ENCODE data around the gene SLC1A3.

The SLC1A3 gene

GRCh38 chr5:36667824-36668223 lies 61.4 kb downstream of the SLC1A3 start:
- ATAC-seq, result no peak
- TF ChIP-seq BACH2 (CRISPR knock-in tag; IDR thresholded peaks at IDR 0.05; ENCODE audit: borderline replicate concordance), result no peak
- no peak for TF ChIP-seq SNAI2 (CRISPR knock-in tag; IDR thresholded peaks at IDR 0.05)
- TF ChIP-seq, protein P1, sequence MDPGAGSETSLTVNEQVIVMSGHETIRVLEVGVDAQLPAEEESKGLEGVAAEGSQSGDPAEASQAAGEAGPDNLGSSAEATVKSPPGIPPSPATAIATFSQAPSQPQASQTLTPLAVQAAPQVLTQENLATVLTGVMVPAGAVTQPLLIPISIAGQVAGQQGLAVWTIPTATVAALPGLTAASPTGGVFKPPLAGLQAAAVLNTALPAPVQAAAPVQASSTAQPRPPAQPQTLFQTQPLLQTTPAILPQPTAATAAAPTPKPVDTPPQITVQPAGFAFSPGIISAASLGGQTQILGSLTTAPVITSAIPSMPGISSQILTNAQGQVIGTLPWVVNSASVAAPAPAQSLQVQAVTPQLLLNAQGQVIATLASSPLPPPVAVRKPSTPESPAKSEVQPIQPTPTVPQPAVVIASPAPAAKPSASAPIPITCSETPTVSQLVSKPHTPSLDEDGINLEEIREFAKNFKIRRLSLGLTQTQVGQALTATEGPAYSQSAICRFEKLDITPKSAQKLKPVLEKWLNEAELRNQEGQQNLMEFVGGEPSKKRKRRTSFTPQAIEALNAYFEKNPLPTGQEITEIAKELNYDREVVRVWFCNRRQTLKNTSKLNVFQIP (CRISPR knock-in tag; IDR thresholded peaks at IDR 0.05; ENCODE audit: borderline replicate concordance, low read depth), result no peak
- no peak for TF ChIP-seq ZFP3 (CRISPR knock-in tag; IDR thresholded peaks at IDR 0.05)
- no peak for TF ChIP-seq ESRRG (CRISPR knock-in tag; IDR thresholded peaks at IDR 0.05)
- TF ChIP-seq, protein P2, sequence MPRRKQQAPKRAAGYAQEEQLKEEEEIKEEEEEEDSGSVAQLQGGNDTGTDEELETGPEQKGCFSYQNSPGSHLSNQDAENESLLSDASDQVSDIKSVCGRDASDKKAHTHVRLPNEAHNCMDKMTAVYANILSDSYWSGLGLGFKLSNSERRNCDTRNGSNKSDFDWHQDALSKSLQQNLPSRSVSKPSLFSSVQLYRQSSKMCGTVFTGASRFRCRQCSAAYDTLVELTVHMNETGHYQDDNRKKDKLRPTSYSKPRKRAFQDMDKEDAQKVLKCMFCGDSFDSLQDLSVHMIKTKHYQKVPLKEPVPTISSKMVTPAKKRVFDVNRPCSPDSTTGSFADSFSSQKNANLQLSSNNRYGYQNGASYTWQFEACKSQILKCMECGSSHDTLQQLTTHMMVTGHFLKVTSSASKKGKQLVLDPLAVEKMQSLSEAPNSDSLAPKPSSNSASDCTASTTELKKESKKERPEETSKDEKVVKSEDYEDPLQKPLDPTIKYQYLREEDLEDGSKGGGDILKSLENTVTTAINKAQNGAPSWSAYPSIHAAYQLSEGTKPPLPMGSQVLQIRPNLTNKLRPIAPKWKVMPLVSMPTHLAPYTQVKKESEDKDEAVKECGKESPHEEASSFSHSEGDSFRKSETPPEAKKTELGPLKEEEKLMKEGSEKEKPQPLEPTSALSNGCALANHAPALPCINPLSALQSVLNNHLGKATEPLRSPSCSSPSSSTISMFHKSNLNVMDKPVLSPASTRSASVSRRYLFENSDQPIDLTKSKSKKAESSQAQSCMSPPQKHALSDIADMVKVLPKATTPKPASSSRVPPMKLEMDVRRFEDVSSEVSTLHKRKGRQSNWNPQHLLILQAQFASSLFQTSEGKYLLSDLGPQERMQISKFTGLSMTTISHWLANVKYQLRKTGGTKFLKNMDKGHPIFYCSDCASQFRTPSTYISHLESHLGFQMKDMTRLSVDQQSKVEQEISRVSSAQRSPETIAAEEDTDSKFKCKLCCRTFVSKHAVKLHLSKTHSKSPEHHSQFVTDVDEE (CRISPR knock-in tag; IDR thresholded peaks at IDR 0.05), result no peak
- TF ChIP-seq GLIS3 (CRISPR knock-in tag; IDR thresholded peaks at IDR 0.05), result no peak
- no peak for TF ChIP-seq ZNF565 (CRISPR knock-in tag; conservative IDR thresholded peaks at IDR 0.05; ENCODE audit: low read depth)
- no peak for TF ChIP-seq PPARA (CRISPR knock-in tag; IDR thresholded peaks at IDR 0.05; ENCODE audit: borderline replicate concordance)
- no peak for TF ChIP-seq ZNF8 (CRISPR knock-in tag; IDR thresholded peaks at IDR 0.05)
- no peak for TF ChIP-seq RARB (CRISPR knock-in tag; IDR thresholded peaks at IDR 0.05)
- TF ChIP-seq PATZ1 (CRISPR knock-in tag; IDR thresholded peaks at IDR 0.05; ENCODE audit: borderline replicate concordance), result no peak
- TF ChIP-seq, protein P3, sequence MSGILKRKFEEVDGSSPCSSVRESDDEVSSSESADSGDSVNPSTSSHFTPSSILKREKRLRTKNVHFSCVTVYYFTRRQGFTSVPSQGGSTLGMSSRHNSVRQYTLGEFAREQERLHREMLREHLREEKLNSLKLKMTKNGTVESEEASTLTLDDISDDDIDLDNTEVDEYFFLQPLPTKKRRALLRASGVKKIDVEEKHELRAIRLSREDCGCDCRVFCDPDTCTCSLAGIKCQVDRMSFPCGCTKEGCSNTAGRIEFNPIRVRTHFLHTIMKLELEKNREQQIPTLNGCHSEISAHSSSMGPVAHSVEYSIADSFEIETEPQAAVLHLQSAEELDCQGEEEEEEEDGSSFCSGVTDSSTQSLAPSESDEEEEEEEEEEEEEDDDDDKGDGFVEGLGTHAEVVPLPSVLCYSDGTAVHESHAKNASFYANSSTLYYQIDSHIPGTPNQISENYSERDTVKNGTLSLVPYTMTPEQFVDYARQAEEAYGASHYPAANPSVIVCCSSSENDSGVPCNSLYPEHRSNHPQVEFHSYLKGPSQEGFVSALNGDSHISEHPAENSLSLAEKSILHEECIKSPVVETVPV (CRISPR knock-in tag; IDR thresholded peaks at IDR 0.05), result no peak
- TF ChIP-seq ISL1 (CRISPR knock-in tag; IDR thresholded peaks at IDR 0.05), result no peak
- no peak for TF ChIP-seq ZC3H10 (CRISPR knock-in tag; IDR thresholded peaks at IDR 0.05)
- no peak for TF ChIP-seq CSDC2 (CRISPR knock-in tag; IDR thresholded peaks at IDR 0.05)
- no peak for TF ChIP-seq TCF4 (CRISPR knock-in tag; IDR thresholded peaks at IDR 0.05; ENCODE audit: borderline replicate concordance)

DNA sequence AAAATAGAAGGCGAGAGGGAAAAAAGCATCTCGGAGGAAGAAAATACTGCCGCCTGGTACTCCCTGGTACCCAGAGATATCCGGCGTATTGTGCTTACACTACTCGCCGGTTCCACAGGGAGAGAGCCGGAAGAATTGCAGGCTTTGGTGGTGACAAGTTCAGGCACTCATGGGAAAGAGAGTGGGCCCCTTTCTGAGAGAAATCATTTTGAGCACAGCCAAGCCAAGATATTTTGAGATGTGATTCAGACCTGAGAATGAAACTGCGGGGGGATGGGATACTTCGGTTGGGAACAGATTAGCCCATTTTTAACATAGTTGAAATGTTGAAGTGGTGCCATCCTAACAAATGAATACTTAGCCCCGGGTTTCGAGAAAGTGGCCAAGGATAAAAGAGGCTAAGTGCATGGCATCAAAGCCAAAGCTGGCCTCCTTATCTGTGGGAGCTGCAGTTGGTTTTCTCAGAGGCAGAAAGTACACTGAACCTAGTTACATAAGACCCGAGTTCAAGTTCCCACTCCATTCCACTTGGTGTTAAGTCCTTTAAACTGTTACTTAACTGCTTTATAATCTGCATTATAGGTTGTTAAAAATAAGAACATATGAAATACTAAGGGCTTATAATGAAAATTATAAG lies 62.7 kb downstream of the SLC1A3 start:
- no peak for ATAC-seq
- no peak for TF ChIP-seq ZFP3 (CRISPR knock-in tag; IDR thresholded peaks at IDR 0.05)
- no peak for TF ChIP-seq TOX (CRISPR knock-in tag; IDR thresholded peaks at IDR 0.05; ENCODE audit: borderline replicate concordance)
- TF ChIP-seq RARB (CRISPR knock-in tag; IDR thresholded peaks at IDR 0.05), result no peak
- TF ChIP-seq BACH2 (CRISPR knock-in tag; IDR thresholded peaks at IDR 0.05; ENCODE audit: borderline replicate concordance), result no peak
- TF ChIP-seq, protein P2 (CRISPR knock-in tag; IDR thresholded peaks at IDR 0.05), result no peak
- no peak for TF ChIP-seq CSDC2 (CRISPR knock-in tag; IDR thresholded peaks at IDR 0.05)
- no peak for TF ChIP-seq PPARA (CRISPR knock-in tag; IDR thresholded peaks at IDR 0.05; ENCODE audit: borderline replicate concordance)
- no peak for TF ChIP-seq ISL1 (CRISPR knock-in tag; IDR thresholded peaks at IDR 0.05)
- TF ChIP-seq ZNF70 (CRISPR knock-in tag; IDR thresholded peaks at IDR 0.05), result no peak
- TF ChIP-seq, protein P1 (CRISPR knock-in tag; IDR thresholded peaks at IDR 0.05; ENCODE audit: borderline replicate concordance, low read depth), result no peak
- TF ChIP-seq ZC3H10 (CRISPR knock-in tag; IDR thresholded peaks at IDR 0.05), result no peak
- no peak for TF ChIP-seq SNAI2 (CRISPR knock-in tag; IDR thresholded peaks at IDR 0.05)
- TF ChIP-seq TCF4 (CRISPR knock-in tag; IDR thresholded peaks at IDR 0.05; ENCODE audit: borderline replicate concordance), result no peak
- TF ChIP-seq PATZ1 (CRISPR knock-in tag; IDR thresholded peaks at IDR 0.05; ENCODE audit: borderline replicate concordance), result no peak
- TF ChIP-seq, protein P4, sequence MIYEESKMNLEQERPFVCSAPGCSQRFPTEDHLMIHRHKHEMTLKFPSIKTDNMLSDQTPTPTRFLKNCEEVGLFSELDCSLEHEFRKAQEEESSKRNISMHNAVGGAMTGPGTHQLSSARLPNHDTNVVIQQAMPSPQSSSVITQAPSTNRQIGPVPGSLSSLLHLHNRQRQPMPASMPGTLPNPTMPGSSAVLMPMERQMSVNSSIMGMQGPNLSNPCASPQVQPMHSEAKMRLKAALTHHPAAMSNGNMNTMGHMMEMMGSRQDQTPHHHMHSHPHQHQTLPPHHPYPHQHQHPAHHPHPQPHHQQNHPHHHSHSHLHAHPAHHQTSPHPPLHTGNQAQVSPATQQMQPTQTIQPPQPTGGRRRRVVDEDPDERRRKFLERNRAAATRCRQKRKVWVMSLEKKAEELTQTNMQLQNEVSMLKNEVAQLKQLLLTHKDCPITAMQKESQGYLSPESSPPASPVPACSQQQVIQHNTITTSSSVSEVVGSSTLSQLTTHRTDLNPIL (CRISPR knock-in tag; IDR thresholded peaks at IDR 0.05; ENCODE audit: low read depth), result no peak

Data from SK-N-SH treated with all-trans-retinoic acid at 6 μM for 48 hours (cell line).